Nephron (organoid): ENCODE measurements around the gene ELANE.

Source experiments
- H3K27ac Mint-ChIP-seq, 3 experiments: 2 replicates each; pipeline ENCODE4 v1.8.0; 2020; ENCODE audit warnings: mixed read lengths in 3 of 3, mild to moderate bottlenecking in 2 of 3, moderate library complexity in 1 of 3
- H3K27me3 Mint-ChIP-seq: 2 replicates; pipeline ENCODE4 v1.8.0; 2021; ENCODE audit warnings: low read depth, mild to moderate bottlenecking, moderate library complexity, mixed read lengths
- H3K36me3 Mint-ChIP-seq: 2 replicates; pipeline ENCODE4 v1.8.0; 2020; ENCODE audit warnings: low read depth, mixed read lengths
- H3K4me1 Mint-ChIP-seq: 2 replicates; pipeline ENCODE4 v1.8.0; 2020; ENCODE audit warnings: mixed read lengths
- H3K4me3 Mint-ChIP-seq, 3 experiments: 2 replicates each; pipeline ENCODE4 v1.8.0; 2020; ENCODE audit warnings: mild to moderate bottlenecking in 3 of 3, mixed read lengths in 3 of 3, moderate library complexity in 2 of 3
- H3K9me3 Mint-ChIP-seq: 2 replicates; pipeline ENCODE4 v1.8.0; 2020; ENCODE audit warnings: mixed read lengths
- CTCF ChIP-seq, 3 experiments: fragments of 200-600 bp; sonication (generic); IDR thresholded peaks; one replicate each; pipeline ENCODE4 v1.5.0; 2021; ENCODE audit warnings: antibody characterized with exemption in 3 of 3; ENCODE audit not compliant: unreplicated experiment in 3 of 3

Gene ELANE

GRCh38 chr19:854549-854948 is 2.4 kb downstream of the ELANE start:
- Mint-ChIP-seq H3K36me3 (no peaks in the 10 kb centered on the region), H3K4me3 (no peak overlapping the region), H3K27ac (no peak overlapping the region), H3K9me3 (no peaks in the 10 kb centered on the region), H3K4me1 (no peaks in the 10 kb centered on the region), H3K27me3 (peaks cover 17% of the 10 kb centered on the region)
- TF ChIP-seq CTCF (IDR thresholded peaks at IDR 0.05; ENCODE audit: unreplicated experiment in 3 of 3) = no peak

GRCh38 chr19:855142-855541 is 3.0 kb downstream of the ELANE start:
- no peak for TF ChIP-seq CTCF (IDR thresholded peaks at IDR 0.05; ENCODE audit: unreplicated experiment in 3 of 3)
- no peak overlapping the region for H3K4me3 Mint-ChIP-seq
- H3K36me3 Mint-ChIP-seq = no peaks in the 10 kb centered on the region
- no peaks in the 10 kb centered on the region for H3K9me3 Mint-ChIP-seq
- no peaks in the 10 kb centered on the region for H3K4me1 Mint-ChIP-seq
- H3K27ac Mint-ChIP-seq = no peak overlapping the region
- peaks cover 23% of the 10 kb centered on the region for H3K27me3 Mint-ChIP-seq

GRCh38 chr19:855566-856120 is 3.5 kb downstream of the ELANE start:
- Mint-ChIP-seq H3K9me3 (no peaks in the 10 kb centered on the region), H3K27me3 (peaks cover 23% of the 10 kb centered on the region), H3K4me3 (no peak overlapping the region), H3K27ac (no peak overlapping the region), H3K36me3 (no peaks in the 10 kb centered on the region), H3K4me1 (no peaks in the 10 kb centered on the region)
- no peak for TF ChIP-seq CTCF (IDR thresholded peaks at IDR 0.05; ENCODE audit: unreplicated experiment in 3 of 3)

- no peak overlapping the region for H3K27ac Mint-ChIP-seq
- no peak for TF ChIP-seq CTCF (IDR thresholded peaks at IDR 0.05; ENCODE audit: unreplicated experiment in 3 of 3)
- H3K4me3 Mint-ChIP-seq = no peak overlapping the region
- H3K4me1 Mint-ChIP-seq = no peaks in the 10 kb centered on the region
- peaks cover 43% of the 10 kb centered on the region for H3K27me3 Mint-ChIP-seq
- H3K9me3 Mint-ChIP-seq = no peaks in the 10 kb centered on the region
- H3K36me3 Mint-ChIP-seq = no peaks in the 10 kb centered on the region
These were observed 6.2 kb downstream of the ELANE start for GRCh38 chr19:858284-858683.

- Mint-ChIP-seq H3K27me3 (peaks cover 50% of the 10 kb centered on the region), H3K27ac (no peak within 1 kb of the TSS)
These were observed 7.1 kb downstream of the ELANE start, which contains the start of gene CFD for GRCh38 chr19:858868-859843. CFD (plus strand) TSS chr19:859664; CDS start chr19:859690, 26 bp downstream.

More at GRCh38 chr19:858868-859843, 7.1 kb downstream of the ELANE start, which contains the start of gene CFD:
- H3K4me1 Mint-ChIP-seq = no peaks in the 10 kb centered on the region
- TF ChIP-seq CTCF (IDR thresholded peaks at IDR 0.05; ENCODE audit: unreplicated experiment in 3 of 3) = no peak
- H3K9me3 Mint-ChIP-seq = no peaks in the 10 kb centered on the region
- H3K4me3 Mint-ChIP-seq = peak within 1 kb of the TSS in 2 of 3 experiments; percentile 10 to 27
- no peaks in the 10 kb centered on the region for H3K36me3 Mint-ChIP-seq
